NCI-H774 (cell line): ENCODE results near the gene IRF2BPL.

Source experiments
- DNase-seq: peaks from one replicate; lab custom pipeline; 2025; lab: John Stamatoyannopoulos, UW

IRF2BPL gene

GRCh38 chr14:77011245-77011644, 17.3 kb downstream of the IRF2BPL start:
- no peak for DNase-seq

GRCh38 chr14:77009014-77009413, 19.5 kb downstream of the IRF2BPL start:
- no peak for DNase-seq

GRCh38 chr14:77008541-77008940, 20.0 kb downstream of the IRF2BPL start:
- DNase-seq: no peak

GRCh38 chr14:77007975-77008421, 20.5 kb downstream of the IRF2BPL start:
- DNase-seq: no peak

GRCh38 chr14:77007183-77007974, 21.1 kb downstream of the IRF2BPL start:
- DNase-seq: no peak

- DNase-seq: no peak
Observed at GRCh38 chr14:77006132-77006531, 22.4 kb downstream of the IRF2BPL start.

- no peak for DNase-seq
Observed at GRCh38 chr14:77005559-77005958, 22.9 kb downstream of the IRF2BPL start.

GRCh38 chr14:77004711-77005460, 23.6 kb downstream of the IRF2BPL start:
- DNase-seq: no peak

GRCh38 chr14:77003960-77004710, 24.4 kb downstream of the IRF2BPL start:
- DNase-seq: no peak

- no peak for DNase-seq
Observed at GRCh38 chr14:77002889-77003288, 25.6 kb downstream of the IRF2BPL start.

- DNase-seq: no peak
Observed at GRCh38 chr14:77002335-77002734, 26.2 kb downstream of the IRF2BPL start.

- no peak for DNase-seq
Observed at GRCh38 chr14:77000340-77001270, 27.9 kb downstream of the IRF2BPL start.

- DNase-seq: no peak
Observed at GRCh38 chr14:76998910-76999309, 29.6 kb downstream of the IRF2BPL start.

GRCh38 chr14:76997257-76997970, 31.1 kb downstream of the IRF2BPL start:
- DNase-seq: no peak

GRCh38 chr14:76996563-76997146, 31.9 kb downstream of the IRF2BPL start:
- no peak for DNase-seq

- DNase-seq: no peak
Observed at GRCh38 chr14:76995279-76996035, 33.1 kb downstream of the IRF2BPL start.

GRCh38 chr14:76993752-76994151, 34.8 kb downstream of the IRF2BPL start:
- DNase-seq: no peak

- DNase-seq: no peak
Observed at GRCh38 chr14:76990084-76990483, 38.4 kb downstream of the IRF2BPL start.

- DNase-seq: no peak
Observed at GRCh38 chr14:76987956-76988520, 40.5 kb downstream of the IRF2BPL start.
